ENCODE results near the gene KANSL1.
"Not testable (repeated sequence)": the region's sequence is repeated elsewhere in the genome, so short reads cannot be mapped to it uniquely, and the experiment has no call there.

The KANSL1 gene, protein sequence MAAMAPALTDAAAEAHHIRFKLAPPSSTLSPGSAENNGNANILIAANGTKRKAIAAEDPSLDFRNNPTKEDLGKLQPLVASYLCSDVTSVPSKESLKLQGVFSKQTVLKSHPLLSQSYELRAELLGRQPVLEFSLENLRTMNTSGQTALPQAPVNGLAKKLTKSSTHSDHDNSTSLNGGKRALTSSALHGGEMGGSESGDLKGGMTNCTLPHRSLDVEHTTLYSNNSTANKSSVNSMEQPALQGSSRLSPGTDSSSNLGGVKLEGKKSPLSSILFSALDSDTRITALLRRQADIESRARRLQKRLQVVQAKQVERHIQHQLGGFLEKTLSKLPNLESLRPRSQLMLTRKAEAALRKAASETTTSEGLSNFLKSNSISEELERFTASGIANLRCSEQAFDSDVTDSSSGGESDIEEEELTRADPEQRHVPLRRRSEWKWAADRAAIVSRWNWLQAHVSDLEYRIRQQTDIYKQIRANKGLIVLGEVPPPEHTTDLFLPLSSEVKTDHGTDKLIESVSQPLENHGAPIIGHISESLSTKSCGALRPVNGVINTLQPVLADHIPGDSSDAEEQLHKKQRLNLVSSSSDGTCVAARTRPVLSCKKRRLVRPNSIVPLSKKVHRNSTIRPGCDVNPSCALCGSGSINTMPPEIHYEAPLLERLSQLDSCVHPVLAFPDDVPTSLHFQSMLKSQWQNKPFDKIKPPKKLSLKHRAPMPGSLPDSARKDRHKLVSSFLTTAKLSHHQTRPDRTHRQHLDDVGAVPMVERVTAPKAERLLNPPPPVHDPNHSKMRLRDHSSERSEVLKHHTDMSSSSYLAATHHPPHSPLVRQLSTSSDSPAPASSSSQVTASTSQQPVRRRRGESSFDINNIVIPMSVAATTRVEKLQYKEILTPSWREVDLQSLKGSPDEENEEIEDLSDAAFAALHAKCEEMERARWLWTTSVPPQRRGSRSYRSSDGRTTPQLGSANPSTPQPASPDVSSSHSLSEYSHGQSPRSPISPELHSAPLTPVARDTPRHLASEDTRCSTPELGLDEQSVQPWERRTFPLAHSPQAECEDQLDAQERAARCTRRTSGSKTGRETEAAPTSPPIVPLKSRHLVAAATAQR (N-terminal part only)

DNA sequence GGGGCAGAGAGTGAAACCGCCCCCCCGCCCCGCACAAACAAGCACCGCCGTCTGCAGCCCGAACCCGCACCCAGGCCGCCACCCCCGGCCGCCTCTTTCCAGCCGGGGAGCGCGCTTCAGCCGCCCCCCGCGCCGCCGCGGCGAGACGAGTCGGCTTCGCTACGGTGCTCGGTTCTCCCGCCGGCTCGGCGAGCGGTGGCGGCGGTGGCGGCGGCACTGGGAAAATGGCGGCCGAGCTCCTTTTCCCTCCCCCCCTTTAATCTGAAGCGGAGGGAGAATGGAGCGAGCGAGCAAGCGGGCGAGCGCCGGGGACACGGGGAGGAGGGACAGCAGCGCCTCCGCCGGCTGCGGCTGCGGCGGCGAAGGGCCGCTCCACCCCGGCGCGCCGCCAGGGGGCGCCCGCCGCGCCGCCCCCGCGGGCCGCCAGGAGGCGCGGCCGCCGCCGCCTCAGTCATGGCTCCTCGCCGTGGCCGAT lies at the start of gene KANSL1:
Gene KANSL1 (minus strand): TSS at position 279 of the 475 bp plus-strand sequence. CDS start 21,286 bp downstream, outside the sequence.
- DNase-seq (ENCODE audit: low read depth) = peak; percentile 63

DNA sequence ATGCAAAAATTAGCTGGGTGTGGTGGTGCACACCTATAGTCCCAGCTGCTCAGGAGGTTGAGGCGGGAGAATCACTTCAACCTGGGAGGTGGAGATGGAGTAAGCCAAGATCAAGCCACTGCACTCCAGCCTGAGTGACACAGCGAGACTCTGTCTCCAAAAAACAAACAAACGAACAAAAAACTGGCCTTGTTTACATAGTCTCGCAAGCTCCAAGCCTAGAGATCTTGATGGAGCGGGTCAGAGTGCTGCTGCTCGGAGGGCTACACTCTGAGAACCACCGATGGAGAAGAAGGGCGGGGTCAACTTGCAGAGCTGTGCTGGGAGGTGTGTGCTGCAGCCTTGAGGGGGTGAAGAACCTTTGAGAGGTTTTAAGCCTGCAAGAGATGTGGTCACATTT lies 38.1 kb upstream of the KANSL1 start:
- DNase-seq (ENCODE audit: low read depth) = not testable (repeated sequence)

DNA sequence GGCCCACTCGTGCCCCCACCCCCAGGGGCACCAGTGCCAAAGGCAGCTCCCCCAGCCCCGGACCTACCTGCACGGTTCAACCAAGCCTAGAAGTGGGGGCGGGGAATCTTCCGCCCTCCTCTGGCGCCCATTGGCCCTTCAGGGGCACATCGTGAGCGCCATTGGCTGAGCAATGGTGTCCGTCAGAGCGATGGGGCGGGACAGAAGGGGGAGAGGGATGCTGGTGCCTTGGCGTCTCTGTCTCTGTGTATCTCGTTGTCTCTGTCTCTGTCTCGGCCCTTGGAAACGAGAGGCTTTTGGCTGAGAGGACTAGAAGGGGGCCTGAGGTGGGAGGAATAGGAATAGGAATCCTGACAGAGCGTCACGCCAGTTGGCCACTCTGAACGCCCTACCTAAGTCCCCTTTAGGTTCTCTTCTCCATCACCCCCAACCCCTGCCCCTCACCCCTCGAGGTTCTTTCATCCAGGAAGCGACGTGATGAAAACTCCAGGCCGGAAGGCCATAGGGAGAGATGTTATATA lies 32.1 kb upstream of the KANSL1 start:
- peak; percentile 82 for DNase-seq (ENCODE audit: low read depth)

DNA sequence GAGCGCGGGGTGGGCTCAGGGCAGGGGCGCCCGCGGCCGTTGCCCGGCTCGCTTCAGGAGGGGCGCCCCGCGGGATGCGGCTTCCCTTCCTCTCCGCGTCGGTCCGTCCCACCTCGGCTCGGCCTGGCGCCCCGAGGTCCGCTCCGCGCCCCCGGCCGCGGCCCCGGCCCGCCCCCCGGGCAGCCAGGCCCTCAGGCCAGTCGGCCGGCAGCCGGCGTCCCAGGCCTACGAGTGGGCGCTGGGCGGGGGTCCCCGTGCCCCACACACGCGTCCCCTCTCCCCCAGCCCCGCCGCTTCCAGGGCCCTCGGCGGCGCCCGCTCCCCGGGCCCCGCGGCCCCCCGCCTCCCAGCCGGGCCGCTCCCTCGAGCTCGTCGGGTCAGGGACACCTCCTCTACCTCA lies 31.6 kb upstream of the KANSL1 start:
- DNase-seq (ENCODE audit: low read depth) = not testable (repeated sequence)

DNA sequence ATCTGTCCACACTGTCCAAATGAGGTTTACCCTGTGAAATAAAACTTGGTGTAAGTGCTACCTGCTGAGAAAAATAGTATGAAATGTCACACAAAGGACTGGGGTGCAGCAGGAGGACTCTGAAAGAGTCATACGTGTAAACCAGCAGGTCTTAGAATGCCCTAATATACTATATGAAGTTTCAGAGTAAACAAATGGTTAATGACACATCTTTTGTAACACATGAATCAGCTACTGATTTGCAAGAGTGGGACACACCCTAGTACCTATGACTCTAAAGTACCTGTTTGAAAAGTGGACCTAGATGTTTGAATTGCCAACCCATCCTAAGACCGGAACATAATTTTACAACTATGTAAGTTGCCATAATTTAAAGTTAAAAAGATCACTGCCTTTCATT lies 29.8 kb upstream of the KANSL1 start:
- DNase-seq (ENCODE audit: low read depth) = not testable (repeated sequence)

DNA sequence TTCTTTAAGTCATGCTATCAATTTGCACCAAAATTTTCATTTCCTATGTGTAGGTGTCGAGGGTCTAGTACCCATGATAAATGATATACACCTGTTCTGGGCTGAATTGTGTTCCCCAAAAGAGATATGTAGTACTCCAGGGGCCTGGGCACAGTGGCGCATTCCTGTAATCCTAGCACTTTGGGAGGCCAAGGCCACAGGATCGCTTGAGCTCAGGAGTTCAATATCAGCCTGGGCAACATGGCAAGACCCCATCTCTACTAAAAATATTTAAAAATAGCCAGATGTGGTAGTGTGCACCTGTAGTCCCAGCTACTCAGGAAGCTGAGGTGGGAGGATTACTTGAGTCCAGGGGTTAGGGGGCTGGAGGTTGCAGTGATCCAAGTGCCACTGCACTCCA lies 23.5 kb upstream of the KANSL1 start:
- DNase-seq (ENCODE audit: low read depth) = no peak

DNA sequence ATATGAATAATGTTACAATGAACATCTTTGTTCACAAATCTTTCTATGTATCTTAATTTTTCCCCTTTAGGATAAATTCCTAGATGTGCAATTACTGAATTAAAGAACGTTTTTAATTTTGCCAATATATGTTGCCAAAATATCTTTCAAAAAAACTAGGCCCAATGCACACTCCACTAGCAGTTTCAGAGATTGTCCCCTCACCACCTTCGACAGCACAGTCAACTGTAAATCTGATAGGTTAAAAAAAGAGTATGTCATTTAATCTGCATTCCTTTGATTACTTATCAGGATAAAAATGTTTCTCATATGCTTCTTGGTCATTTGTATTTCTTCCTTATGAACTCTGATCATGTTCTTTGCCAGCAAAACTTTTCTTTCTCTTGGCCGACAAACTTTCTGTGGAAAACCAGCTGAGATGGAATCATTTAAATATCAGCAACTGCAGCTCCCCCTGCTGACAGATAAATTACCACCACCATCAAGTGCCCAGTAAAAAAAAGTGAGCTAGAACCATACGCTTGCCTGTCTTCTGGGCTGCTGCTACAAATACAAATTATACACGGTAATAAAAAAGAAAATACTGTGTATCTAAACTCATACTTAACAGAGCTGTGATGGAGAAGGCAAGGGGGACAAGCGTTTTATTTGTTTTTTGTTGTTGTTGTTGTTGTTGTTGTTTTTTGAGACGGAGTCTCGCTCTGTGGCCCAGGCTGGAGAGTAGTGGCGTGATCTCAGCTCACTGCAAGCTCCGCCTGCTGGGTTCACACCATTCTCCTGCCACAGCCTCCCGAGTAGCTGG lies 19.6 kb upstream of the KANSL1 start:
- DNase-seq (ENCODE audit: low read depth) = peak; percentile 40

DNA sequence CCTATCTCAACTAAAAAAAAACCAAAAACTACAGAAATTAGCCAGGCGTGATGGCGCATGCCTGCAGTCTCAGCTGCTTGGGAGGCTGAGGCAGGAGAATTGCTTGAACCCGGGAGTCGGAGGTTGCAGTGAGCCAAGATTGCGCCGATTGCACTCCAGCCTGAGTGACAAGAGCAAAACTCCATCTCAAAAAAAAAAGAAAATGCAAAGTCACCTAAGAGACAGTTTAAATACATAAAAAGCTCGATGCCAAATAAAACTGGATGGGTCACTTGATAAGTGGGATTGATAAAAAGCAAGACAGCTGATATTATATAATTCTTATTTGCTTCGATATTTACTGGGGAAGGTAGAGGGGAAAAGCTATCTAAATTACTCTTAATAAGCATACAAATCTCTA lies 15.8 kb upstream of the KANSL1 start:
- no peak for DNase-seq (ENCODE audit: low read depth)

DNA sequence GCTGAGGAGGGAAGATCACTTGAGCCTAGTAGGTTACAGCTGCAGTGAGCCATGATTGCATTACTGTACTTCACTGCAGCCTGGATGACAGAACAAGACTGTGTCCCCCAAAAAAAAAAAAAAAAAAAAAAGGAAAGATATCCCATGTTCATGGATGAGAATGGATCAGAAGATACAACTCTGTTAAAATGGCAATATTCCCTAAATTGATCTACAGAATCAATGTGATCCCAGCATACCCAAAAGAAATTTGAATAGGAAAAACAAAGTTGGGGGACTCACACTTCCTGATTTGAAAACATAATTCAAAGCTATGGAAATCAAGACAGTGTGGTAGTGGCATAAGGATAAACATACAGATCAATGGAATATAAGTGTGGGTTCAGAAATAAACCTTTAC lies 12.7 kb upstream of the KANSL1 start:
- DNase-seq (ENCODE audit: low read depth) = no peak

DNA sequence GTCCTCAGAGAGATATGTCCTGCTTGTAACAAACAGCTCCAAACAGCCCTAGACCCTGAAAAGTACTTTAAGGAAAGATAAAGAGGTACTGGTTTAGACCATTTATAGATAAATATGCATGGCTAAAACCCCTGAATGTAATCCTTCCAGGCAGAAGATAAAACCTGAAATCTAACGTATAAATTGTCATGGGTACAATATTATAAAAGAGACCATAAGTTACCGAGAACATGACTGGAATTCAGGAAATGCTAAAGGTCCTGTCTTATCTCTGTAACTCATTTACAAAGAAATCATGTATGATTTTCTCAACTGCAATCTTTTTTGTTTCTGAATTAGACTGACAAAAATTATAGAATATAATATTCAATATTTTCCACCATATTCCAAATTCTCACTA lies 9.2 kb upstream of the KANSL1 start:
- no peak for DNase-seq (ENCODE audit: low read depth)

DNA sequence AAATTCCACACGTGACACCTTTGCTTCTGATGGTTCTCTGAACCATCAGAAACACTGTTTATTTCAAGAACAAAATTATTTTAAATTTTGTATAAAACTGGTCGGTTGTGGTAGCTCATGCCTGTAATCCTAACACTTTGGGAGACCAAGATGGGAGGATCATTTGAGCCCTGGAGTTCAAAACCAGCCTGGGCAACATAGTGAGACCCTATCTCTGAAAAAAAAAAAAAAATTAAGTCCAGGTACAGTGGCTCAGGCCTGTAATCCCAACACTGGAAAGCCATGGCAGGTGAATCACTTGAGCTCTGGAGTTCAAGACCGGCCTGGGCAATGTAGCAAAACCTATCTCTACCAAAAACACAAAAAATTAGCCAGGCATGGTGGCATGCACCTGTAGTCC lies 8.3 kb upstream of the KANSL1 start:
- no peak for DNase-seq (ENCODE audit: low read depth)

DNA sequence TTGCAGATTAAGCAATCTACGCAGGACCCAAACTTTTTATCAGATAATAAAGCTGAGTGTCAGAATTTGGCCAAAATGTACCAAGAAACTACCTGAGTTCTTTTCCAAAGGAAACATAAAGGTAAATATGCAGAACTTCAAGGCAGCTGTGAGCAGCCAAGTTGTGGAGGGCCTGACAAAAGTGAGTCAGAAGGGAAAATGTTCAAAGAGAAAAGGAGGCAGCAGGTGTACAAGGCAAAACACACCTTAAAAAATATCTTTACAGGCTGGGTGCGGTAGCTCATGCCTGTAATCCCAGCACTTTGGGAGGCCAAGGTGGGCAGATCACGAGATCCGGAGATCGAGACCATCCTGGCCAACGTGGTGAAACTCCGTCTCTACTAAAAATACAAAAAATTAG lies 7.0 kb upstream of the KANSL1 start:
- DNase-seq (ENCODE audit: low read depth) = no peak

DNA sequence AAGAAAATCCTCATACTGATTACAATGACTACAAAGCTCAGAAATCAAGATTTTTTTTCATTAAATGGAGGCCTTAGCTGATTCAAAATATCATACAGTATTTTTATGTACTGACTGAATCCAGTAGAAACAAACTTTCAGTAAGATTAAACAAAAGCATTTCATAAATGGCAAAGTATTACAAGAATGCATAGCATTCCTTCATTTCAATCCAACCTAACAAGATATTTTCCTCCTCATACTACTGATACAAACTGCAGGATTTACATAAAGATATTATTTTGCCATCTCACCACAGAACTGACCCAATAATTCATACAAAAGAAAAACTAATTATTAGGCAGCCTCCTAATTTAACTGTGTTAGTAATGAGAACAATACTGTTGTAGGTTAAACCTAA lies 6.2 kb upstream of the KANSL1 start:
- DNase-seq (ENCODE audit: low read depth) = no peak

DNA sequence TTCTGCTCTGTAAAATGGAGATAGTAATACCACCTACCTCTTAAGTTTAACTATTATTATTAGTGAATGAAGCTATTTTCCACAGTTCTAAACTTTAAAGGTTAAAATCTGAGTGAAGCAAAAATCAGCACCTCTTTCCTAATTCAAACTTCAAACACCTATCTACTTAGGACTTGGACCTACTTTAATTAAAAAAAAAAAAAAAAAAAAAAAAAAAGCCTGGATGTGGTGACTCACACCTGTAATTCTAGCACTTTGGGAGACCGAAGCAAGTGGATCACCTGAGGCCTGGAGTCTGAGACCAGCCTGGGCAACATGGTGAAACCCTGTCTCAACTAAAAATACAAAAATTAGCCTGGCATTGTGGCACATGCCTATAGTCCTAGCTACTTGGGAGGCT lies 5.0 kb upstream of the KANSL1 start:
- no peak for DNase-seq (ENCODE audit: low read depth)

DNA sequence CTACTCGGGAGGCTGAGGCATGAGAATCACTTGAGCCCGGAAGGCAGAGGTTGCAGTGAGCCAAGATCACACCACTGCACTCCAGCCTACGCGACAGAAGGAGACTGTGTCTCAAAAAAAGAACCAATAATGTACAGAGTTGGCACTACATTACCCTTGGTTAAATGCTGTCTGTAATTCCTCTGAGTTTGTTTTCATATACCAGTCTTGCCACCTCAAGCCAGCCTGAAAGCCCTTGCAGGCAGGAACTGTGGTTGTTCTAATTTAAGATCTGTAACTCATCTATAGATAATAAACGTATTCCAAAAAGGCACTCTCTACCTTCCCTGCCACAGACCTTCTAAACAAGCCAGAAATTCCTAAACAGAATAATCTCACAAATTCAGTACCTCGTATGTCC lies 4.3 kb upstream of the KANSL1 start:
- DNase-seq (ENCODE audit: low read depth) = no peak

DNA sequence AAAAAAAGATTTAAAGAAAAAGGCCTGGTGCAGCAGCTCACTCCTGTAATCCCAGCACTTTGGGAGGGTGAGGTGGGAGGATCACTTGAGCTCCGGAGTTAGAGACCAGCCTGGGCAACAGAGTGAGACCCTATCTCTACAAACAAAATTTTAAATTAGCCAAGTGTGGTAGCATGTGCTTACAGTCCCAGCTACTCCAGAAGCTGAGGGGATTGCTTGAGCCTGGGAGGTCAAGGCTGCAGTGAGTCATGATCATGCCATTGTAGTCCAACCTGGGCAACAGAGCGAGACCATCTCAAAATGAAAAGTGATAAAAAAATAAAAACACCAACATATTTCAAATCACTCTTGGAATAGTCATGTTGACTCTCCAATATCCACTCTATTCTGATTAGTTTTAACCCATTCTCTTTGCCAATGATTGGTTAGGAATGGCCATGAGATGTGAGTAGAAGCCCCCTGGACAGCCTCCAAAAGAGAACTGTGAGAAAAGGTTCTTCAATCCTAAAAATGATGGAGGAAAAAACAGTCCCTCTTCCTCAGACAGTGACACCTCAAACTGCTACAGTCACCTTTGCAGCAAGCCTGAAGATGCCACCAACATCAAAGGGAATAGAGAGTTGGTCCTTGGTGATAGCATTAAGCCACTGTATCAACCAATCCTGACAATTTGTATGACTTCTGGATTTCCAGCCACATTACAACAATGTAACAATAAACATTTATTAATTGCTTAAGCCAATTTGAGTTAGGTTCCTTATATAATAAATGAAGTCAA lies 2.9 kb upstream of the KANSL1 start:
- DNase-seq (ENCODE audit: low read depth) = no peak

DNA sequence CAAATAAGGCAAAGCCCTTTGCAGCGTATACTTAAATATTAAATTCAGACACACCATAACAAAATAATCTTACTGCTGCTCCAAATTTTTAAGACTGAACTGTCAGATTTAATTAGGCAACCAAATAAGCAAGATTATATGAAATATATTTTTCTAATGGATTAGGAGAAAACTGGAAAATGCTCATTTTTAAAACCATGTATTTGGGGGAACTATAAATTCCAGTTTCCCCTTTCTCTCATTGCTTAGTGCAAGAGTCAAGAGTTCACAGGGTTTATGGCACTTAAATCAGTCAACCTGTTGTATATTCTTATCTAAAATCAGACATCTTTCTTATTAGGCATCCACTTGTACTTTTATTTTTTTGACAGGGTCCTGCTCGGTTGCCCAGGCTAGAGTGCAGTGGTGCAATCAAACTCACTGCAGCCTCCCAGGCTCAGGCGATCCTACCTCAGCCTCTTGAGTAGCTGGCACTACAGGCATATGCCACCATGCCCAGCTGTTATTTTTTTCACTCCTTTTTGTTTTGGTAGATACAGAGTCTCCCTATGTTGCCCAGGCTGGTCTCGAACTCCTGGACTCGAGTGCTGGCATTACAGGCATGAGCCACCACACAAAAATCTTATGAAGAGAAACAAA lies 2.1 kb upstream of the KANSL1 start:
- no peak for DNase-seq (ENCODE audit: low read depth)

DNA sequence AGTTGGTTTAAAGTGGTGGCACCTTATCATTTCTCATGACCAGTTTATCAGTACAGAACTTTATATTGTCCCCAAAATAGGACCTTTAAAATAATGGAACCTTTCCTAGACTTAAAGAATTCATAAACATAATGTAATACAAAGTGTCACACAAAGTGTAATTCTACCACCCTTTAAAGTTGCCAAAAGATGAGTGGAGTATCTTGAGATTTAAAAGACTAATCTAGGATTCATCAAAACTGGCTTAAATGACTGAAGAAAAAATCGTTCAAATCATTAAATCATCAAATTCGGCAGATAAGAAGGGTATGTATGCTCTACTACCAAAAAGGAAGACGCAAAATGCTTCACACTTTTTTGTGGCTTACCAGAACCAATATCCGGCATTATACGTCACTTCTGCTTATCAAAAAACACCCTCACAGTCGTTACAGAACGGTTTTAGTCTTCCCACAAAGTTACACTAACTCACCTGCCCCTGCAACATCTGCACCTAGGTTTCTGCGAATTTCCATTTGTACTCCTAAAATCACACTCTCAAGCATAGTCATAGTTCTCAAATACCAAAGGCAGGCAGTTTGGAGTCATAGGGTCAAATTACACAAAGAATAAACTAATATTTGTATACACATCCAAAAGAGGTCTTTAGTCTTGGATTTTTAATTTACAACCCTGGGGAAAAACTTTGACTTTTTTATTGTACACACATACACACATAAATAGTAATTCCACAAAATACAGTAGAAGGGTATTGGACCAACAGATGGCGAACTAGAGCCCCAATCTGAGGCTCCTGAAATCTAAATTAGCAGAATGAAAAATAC lies 1.4 kb upstream of the KANSL1 start:
- DNase-seq (ENCODE audit: low read depth) = peak; percentile 33

All from HS-5 (cell line).